Measurements from ENCODE around the gene NAB1. TPM values are rescaled to one million over a fixed set of nuclear protein-coding genes. Genes with fewer than 3 reads are reported as not detected.

NAB1 gene
- total RNA-seq, 1 donor = 54.8 TPM

DNA sequence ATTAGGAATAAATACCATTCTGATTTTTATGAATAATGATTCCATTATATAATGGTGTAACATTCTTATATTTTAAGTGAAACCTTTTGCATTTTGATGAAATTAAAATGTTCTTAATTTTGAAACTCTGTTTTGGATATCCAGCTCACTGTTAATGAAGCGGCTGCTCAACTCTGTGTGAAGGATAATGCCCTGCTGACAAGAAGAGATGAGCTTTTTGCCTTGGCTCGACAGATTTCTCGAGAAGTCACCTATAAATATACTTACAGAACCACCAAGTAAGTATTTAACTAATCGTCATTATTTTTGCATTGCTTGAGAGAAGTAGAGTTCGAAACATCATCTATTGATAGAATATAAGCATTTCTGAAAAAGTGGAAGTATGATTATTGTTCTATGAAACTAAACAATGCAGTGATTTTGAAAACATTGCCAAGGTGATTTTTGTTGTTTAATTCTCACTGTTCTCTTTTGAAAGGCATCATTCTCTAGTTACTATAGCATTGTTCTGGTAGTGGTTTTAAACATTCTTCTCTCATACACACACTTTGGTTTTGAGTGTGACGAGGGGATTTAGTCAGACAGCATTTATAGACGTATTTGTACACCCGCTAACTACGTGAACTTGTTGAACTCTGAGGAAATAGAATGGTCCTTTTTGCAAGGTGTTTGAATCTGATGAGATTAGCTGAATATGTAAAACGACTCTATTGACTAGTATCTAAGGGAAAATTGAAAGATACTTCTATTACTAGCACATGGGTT, 21.5 kb downstream of the NAB1 start:
- no peak for DNase-seq (ENCODE audit: low read depth)
- TF ChIP-seq, protein P1, sequence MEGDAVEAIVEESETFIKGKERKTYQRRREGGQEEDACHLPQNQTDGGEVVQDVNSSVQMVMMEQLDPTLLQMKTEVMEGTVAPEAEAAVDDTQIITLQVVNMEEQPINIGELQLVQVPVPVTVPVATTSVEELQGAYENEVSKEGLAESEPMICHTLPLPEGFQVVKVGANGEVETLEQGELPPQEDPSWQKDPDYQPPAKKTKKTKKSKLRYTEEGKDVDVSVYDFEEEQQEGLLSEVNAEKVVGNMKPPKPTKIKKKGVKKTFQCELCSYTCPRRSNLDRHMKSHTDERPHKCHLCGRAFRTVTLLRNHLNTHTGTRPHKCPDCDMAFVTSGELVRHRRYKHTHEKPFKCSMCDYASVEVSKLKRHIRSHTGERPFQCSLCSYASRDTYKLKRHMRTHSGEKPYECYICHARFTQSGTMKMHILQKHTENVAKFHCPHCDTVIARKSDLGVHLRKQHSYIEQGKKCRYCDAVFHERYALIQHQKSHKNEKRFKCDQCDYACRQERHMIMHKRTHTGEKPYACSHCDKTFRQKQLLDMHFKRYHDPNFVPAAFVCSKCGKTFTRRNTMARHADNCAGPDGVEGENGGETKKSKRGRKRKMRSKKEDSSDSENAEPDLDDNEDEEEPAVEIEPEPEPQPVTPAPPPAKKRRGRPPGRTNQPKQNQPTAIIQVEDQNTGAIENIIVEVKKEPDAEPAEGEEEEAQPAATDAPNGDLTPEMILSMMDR (IDR thresholded peaks at IDR 0.05; ENCODE audit: insufficient read depth, low read depth, low read length) = no peak
- H3K4me3 ChIP-seq (ENCODE audit: low read depth, low read length) = no peak overlapping the region

DNA sequence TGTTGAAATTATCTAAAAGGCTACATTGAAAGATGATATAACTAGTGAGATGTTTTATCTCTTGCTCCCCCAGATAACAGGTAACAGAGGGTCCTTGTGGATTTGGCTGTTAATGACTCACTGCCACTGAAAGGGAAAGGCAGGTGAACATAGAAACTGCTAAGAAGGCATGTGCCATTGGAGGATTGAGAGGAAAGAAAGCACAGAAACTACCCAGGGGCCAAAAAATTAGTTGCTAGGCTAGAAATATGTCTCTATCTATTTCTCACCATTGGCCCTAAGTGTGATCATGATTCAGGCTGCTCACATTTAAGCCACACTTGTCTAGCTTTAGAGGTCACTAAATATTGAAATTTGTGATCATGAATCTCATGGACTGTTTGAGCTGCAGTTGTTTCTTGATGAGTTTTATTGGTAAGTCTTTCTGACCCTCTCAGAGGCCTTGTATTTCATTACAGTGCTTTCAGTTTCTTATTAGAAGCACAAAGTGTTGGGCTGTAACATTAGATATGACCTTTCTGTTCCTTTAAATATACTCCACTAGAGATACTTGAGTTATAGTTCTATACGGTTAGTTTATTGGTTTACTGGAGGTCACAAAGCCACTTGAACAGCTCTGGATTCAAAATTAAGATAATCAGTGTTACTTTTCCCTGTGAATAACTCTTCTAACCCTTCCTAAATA, 26.2 kb downstream of the NAB1 start:
- H3K4me3 ChIP-seq (ENCODE audit: low read depth, low read length) = no peak overlapping the region
- TF ChIP-seq, protein P1 (IDR thresholded peaks at IDR 0.05; ENCODE audit: insufficient read depth, low read depth, low read length) = no peak
- DNase-seq (ENCODE audit: low read depth) = no peak

DNA sequence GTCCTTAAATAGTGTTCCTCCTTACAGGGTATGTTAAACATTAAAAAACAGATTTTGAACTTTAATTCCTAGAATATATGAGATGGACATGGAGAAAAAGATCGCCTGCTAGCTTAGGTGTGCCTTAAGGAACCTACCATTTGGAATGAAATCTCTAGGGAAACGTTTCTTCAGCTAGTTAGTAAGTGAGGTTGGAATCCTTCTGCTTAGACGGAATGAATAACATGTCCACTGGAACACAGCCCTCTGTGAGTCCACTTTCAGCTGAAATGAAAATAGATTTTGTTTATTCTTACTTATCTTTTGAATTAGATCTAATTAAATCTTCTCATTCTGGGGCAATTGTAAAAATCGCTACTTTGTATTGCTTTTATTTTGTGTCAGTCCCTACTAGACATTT, 28.4 kb downstream of the NAB1 start:
- no peak overlapping the region for H3K4me3 ChIP-seq (ENCODE audit: low read depth, low read length)
- peak; percentile 31 for DNase-seq (ENCODE audit: low read depth)
- TF ChIP-seq, protein P1 (IDR thresholded peaks at IDR 0.05; ENCODE audit: insufficient read depth, low read depth, low read length) = no peak

DNA sequence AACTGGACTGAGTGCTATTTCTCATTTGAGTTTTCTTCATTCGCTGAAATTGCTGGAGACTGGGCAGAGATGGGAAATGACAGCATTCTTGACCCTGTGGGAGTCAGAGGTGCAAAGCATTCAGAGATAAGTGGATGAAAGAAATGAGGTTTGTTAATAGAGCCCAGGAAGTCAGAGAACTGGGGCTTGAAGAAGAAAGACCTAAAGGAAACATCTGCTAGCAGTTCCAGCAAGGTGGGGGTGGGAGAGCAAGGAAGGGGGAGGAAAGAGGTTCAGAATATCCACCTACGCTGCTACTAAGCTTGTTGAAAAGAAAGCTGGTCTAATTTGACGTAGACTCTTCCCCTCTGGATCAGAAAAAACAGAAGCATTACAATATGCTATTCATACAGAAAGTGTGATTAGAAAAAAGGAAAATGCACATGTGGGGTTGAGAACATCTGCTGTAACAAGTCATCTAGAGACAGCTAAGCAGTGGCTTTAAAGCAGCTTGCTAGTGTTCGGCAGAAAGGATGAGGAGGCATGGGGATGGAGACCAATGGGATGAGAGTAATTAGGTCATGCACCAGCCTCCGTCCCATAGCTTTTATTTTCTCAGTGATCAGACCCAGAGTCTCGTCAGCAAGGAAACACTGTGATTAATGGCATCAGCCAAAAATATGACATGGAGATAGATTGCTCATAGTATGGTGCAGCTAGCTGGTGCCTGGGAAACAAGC, 29.7 kb downstream of the NAB1 start:
- no peak overlapping the region for H3K4me3 ChIP-seq (ENCODE audit: low read depth, low read length)
- DNase-seq (ENCODE audit: low read depth) = no peak
- TF ChIP-seq, protein P1 (IDR thresholded peaks at IDR 0.05; ENCODE audit: insufficient read depth, low read depth, low read length) = no peak

DNA sequence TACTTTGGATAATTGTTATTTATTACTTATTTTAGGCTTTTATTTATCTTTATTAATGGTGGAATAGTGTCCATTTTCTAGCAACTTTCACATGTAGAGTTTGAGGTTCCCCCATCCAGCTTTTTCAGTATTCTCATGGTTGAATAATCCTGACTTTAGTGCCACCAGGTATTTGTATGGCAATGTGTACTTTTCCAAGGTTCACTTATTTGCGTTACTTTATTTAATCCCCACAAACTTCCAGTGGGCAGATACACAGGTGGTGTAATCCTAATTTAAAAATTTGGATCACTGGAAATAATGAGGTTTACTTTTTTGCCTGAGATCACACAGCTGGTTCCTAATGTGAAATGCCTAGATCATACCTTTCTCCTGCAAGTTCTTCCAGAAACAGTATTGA, 30.5 kb downstream of the NAB1 start:
- DNase-seq (ENCODE audit: low read depth) = no peak
- H3K4me3 ChIP-seq (ENCODE audit: low read depth, low read length) = no peak overlapping the region
- TF ChIP-seq, protein P1 (IDR thresholded peaks at IDR 0.05; ENCODE audit: insufficient read depth, low read depth, low read length) = no peak

DNA sequence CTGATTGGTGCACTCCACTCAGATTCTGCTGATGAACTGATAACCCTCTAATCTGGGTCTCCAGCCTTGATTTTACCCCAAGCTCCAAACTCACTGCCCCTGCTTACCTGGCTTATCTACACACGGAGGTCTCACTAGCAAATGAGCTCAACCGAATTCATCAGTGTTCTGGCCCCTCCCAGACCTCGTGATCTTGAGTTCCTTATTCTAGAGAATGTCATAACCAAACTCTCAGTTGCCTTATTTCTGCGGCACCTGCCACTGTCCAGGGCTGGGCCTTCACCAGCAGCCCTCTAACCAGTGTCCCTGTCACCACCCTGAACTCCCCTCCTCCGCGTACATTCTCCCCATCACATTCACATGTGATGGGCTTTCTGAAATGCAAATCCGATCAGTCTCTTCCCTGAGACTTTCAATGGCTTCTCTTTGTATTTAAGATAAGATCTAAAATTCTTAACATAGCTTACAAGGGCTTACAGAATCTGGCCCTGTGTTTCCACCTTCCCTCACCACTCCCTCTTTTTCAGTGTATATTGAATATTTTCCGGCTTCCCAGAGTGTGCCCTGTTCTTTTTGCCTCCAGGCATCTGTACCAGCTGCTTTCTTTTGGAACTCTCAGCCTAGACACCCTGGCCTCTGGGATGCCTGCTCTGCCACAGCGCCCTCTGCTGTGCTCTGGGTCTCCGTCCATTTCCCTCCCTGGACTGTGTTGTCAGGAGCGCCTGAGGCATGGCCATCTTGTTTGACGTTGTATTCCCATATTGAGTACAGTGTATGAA, 31.1 kb downstream of the NAB1 start:
- TF ChIP-seq, protein P1 (IDR thresholded peaks at IDR 0.05; ENCODE audit: insufficient read depth, low read depth, low read length) = peak; percentile 60
- peak; percentile 34 for DNase-seq (ENCODE audit: low read depth)
- H3K4me3 ChIP-seq (ENCODE audit: low read depth, low read length) = no peak overlapping the region

Data from fibroblast of villous mesenchyme (primary cell).